Neural crest cell (in vitro differentiated cells): ENCODE results near the gene INTS7. TPM values are rescaled to one million over a fixed set of nuclear protein-coding genes. Genes with fewer than 3 reads are reported as not detected.

Experiments used
- DNase-seq: peaks from one replicate; pipeline ENCODE4 v3.0.0; 2021; ENCODE audit warnings: low read depth, mixed read lengths, low spot score
- H3K27ac Mint-ChIP-seq: one replicate; pipeline ENCODE4 v1.8.0; 2021; ENCODE audit warnings: mild to moderate bottlenecking, mixed read lengths; ENCODE audit not compliant: unreplicated experiment
- H3K27me3 Mint-ChIP-seq: 2 replicates; pipeline ENCODE4 v1.8.0; 2021; ENCODE audit warnings: low read depth, mild to moderate bottlenecking, mixed read lengths
- H3K36me3 Mint-ChIP-seq: 2 replicates; pipeline ENCODE4 v1.8.0; 2021; ENCODE audit warnings: low read depth, mild to moderate bottlenecking, mixed read lengths
- H3K4me1 Mint-ChIP-seq: 2 replicates; pipeline ENCODE4 v1.8.0; 2021; ENCODE audit warnings: mixed read lengths
- H3K4me3 Mint-ChIP-seq: one replicate; pipeline ENCODE4 v1.8.0; 2021; ENCODE audit warnings: mild to moderate bottlenecking, mixed read lengths
- H3K9me3 Mint-ChIP-seq: 2 replicates; pipeline ENCODE4 v1.8.0; 2021; ENCODE audit warnings: mixed read lengths
- total RNA-seq: library from RNA; stranded (reverse); gene quantifications from 2 replicates; pipeline ENCODE4 v1.2.1, GENCODE V29; 2021
- TF ChIP-seq, protein P1 (sequence below): fragments of 200-600 bp; sonication (generic); conservative IDR thresholded peaks from 2 replicates; pipeline ENCODE4 v1.5.0; 2021; ENCODE audit warnings: antibody characterized with exemption, mild to moderate bottlenecking

INTS7 gene
- total RNA-seq, 1 donor from 2014 or later = 30.2 TPM

DNA sequence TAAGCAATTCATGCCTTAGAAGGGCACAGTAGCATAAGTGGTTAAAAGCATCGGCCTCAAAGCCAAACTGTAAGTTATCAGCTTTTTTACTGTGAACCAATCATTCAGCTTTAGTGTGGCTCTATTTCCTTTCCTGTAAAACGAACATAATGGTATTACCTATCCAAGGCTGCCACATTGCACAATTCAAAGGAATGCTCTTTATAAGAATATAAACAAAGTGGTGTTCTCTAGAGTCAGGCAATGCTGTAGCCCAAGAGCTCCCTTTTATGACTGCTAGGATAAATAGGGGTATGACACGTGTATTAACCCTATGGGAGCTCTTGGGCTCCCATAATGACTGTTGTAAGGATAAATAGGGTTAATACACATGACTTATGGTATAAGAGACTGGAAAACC lies 25.4 kb downstream of the INTS7 start:
- H3K27ac Mint-ChIP-seq = no peak overlapping the region
- TF ChIP-seq, protein P1, sequence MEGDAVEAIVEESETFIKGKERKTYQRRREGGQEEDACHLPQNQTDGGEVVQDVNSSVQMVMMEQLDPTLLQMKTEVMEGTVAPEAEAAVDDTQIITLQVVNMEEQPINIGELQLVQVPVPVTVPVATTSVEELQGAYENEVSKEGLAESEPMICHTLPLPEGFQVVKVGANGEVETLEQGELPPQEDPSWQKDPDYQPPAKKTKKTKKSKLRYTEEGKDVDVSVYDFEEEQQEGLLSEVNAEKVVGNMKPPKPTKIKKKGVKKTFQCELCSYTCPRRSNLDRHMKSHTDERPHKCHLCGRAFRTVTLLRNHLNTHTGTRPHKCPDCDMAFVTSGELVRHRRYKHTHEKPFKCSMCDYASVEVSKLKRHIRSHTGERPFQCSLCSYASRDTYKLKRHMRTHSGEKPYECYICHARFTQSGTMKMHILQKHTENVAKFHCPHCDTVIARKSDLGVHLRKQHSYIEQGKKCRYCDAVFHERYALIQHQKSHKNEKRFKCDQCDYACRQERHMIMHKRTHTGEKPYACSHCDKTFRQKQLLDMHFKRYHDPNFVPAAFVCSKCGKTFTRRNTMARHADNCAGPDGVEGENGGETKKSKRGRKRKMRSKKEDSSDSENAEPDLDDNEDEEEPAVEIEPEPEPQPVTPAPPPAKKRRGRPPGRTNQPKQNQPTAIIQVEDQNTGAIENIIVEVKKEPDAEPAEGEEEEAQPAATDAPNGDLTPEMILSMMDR = no peak
- H3K27me3 Mint-ChIP-seq = no peaks in the 10 kb centered on the region
- no peaks in the 10 kb centered on the region for H3K9me3 Mint-ChIP-seq
- no peak overlapping the region for H3K4me3 Mint-ChIP-seq
- no peaks in the 10 kb centered on the region for H3K4me1 Mint-ChIP-seq
- H3K36me3 Mint-ChIP-seq = peaks cover 5% of the 10 kb centered on the region
- DNase-seq = no peak

DNA sequence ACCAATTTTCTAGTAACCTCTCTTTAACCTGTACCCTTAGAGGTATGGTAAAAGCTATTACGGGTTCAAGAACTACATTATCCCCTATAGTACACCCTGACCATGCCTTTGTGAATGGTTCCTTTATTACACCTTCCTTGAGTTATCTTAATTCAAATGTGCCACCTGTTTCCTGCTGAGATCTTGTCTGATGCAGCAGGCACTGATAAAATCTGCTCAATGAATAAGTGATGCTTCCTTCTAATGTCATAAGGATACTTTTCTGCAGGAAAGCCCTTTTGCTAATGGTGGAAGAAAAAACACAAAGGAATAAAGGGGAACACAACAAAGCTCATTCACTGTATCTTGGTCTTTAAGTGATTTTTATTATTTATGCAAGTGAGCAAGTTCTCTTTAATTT lies 25.8 kb downstream of the INTS7 start:
- H3K4me3 Mint-ChIP-seq = no peak overlapping the region
- no peak overlapping the region for H3K27ac Mint-ChIP-seq
- no peaks in the 10 kb centered on the region for H3K27me3 Mint-ChIP-seq
- H3K4me1 Mint-ChIP-seq = no peaks in the 10 kb centered on the region
- H3K9me3 Mint-ChIP-seq = no peaks in the 10 kb centered on the region
- TF ChIP-seq, protein P1 = no peak
- no peak for DNase-seq
- peaks cover 7% of the 10 kb centered on the region for H3K36me3 Mint-ChIP-seq

DNA sequence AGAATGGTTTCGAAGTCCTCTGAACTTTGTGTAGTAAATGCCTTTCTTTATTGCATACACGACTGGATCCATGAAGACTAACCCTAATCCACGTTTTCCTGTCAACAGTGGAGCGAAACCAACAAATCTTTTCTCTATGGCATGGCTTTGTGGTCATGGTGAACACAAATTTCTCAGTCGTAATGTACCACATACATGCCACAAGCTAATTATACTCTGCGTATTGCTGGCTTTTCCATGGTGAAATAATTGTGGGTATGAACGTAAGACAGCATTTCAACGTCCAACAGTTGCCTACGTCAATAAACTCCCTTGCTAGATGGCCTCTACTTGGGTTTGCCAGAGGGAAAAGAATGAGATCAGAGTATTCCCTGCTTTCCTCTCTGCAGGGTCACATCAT lies 27.5 kb downstream of the INTS7 start:
- DNase-seq = no peak
- no peak overlapping the region for H3K4me3 Mint-ChIP-seq
- no peak overlapping the region for H3K27ac Mint-ChIP-seq
- H3K4me1 Mint-ChIP-seq = no peaks in the 10 kb centered on the region
- TF ChIP-seq, protein P1 = no peak
- H3K27me3 Mint-ChIP-seq = no peaks in the 10 kb centered on the region
- H3K9me3 Mint-ChIP-seq = no peaks in the 10 kb centered on the region
- peaks cover 3% of the 10 kb centered on the region for H3K36me3 Mint-ChIP-seq

DNA sequence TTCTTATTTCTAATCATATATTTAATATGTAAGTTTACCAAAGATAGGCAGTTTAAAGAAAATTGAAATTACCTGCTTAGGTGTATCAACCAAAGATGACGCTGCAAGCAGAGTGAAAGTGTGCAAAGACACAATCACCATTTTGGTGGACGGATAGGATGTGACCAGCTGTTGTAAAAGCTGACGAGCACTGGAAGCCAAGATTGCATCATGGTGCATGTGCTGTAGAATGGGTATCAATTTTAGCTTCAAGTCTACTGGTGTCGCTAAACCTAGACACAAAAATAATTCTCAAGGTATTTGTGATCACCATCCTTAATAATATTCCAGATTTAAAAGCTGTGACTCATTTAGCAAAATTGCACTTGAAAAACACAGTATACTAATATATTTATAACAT lies 28.2 kb downstream of the INTS7 start:
- Mint-ChIP-seq H3K27ac (no peak overlapping the region), H3K9me3 (no peaks in the 10 kb centered on the region)
- no peak for DNase-seq

DNA sequence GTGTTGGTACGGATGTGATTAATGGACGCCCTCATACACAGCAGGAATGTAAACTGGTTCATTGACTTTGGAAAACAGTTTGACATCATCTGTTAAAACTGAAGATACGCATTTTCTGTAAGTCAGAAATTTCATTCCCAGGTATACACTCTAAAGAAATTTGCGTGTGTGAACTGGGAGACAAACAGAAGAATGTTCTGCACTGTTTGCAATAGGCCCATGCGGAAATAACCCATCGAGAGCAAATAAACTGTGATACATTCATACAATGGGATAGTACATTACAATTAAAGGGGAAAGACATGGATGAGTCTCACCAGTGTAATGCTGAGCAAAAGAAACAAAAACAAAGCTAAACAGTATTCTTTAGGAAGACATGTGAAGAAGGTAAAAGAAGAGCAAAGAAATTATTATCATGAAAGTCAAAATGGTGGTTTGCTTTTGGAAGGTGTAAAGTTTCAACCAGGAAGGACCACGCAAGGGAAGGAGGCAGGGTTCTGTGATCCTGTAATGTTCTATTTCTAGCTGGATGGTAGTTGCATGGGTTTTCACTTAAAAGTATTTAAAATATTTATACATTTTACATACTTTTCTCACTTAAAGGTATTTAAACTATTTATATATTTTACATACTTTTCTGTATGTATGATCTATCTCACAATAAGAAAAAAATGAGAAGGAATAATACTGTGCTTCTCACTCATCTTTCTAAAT lies 30.3 kb downstream of the INTS7 start:
- Mint-ChIP-seq H3K4me1 (no peaks in the 10 kb centered on the region), H3K27me3 (no peaks in the 10 kb centered on the region), H3K9me3 (no peaks in the 10 kb centered on the region), H3K4me3 (no peak overlapping the region), H3K36me3 (peaks cover 16% of the 10 kb centered on the region), H3K27ac (no peak overlapping the region)
- TF ChIP-seq, protein P1 = no peak
- no peak for DNase-seq

More for the DNA sequence above, 28.2 kb downstream of the INTS7 start:
- Mint-ChIP-seq H3K36me3 (peaks cover 6% of the 10 kb centered on the region), H3K27me3 (no peaks in the 10 kb centered on the region), H3K4me1 (no peaks in the 10 kb centered on the region), H3K4me3 (no peak overlapping the region)
- TF ChIP-seq, protein P1 = no peak
